KMS-11 (cell line): ENCODE measurements around the gene ARMH3.

Experiments
- H2AFZ ChIP-seq: fragments of 200-600 bp; sonication (generic); 2 replicates; pipeline ENCODE4 v1.6.1; 2016; ENCODE audit warnings: antibody characterized with exemption, mixed run types, low read depth
- H3K27ac ChIP-seq: fragments of 200-600 bp; sonication (generic); 2 replicates; pipeline ENCODE4 v1.6.1; 2016; ENCODE audit warnings: mild to moderate bottlenecking, mixed run types
- H3K27me3 ChIP-seq: fragments of 200-600 bp; sonication (generic); 2 replicates; pipeline ENCODE4 v1.6.1; 2017; ENCODE audit warnings: mild to moderate bottlenecking, low read depth, mixed run types, moderate library complexity; ENCODE audit not compliant: insufficient read depth
- H3K36me3 ChIP-seq: fragments of 200-600 bp; sonication (generic); 2 replicates; pipeline ENCODE4 v1.6.1; 2017; ENCODE audit warnings: mild to moderate bottlenecking, mixed run types; ENCODE audit not compliant: insufficient read depth
- H3K4me1 ChIP-seq: fragments of 200-600 bp; sonication (generic); 2 replicates; pipeline ENCODE4 v1.6.1; 2016; ENCODE audit warnings: mild to moderate bottlenecking, low read depth, mixed run types; ENCODE audit not compliant: poor library complexity, severe bottlenecking
- H3K4me2 ChIP-seq: fragments of 200-600 bp; sonication (generic); 2 replicates; pipeline ENCODE4 v1.7.0; 2016; ENCODE audit warnings: mild to moderate bottlenecking, mixed run types
- H3K4me3 ChIP-seq: fragments of 200-600 bp; sonication (generic); IDR thresholded peaks from 2 replicates; pipeline ENCODE4 v1.6.1; 2017; ENCODE audit warnings: low read depth, low read length, mixed read lengths; ENCODE audit not compliant: insufficient read depth
- H3K79me2 ChIP-seq: fragments of 200-600 bp; sonication (generic); 2 replicates; pipeline ENCODE4 v1.6.1; 2016; ENCODE audit warnings: low read depth, mixed run types; ENCODE audit not compliant: insufficient read depth
- H3K9ac ChIP-seq: fragments of 200-600 bp; sonication (generic); 2 replicates; pipeline ENCODE4 v1.6.1; 2016; ENCODE audit warnings: mild to moderate bottlenecking, mixed run types
- H4K20me1 ChIP-seq: fragments of 200-600 bp; sonication (generic); 2 replicates; pipeline ENCODE4 v1.6.1; 2016; ENCODE audit warnings: mild to moderate bottlenecking, mixed run types; ENCODE audit not compliant: insufficient read depth
- CTCF ChIP-seq: fragments of 200-600 bp; sonication (generic); conservative IDR thresholded peaks from 2 replicates; pipeline ENCODE4 v1.6.1; 2017; ENCODE audit warnings: low read depth, mild to moderate bottlenecking, antibody characterized with exemption, low read length, moderate library complexity, mixed read lengths

The ARMH3 gene

GRCh38 chr10:101848894-101849351 lies 207.1 kb downstream of the ARMH3 start:
- no peaks in the 10 kb centered on the region for H4K20me1 ChIP-seq
- H2AFZ ChIP-seq = no peak overlapping the region
- no peaks in the 10 kb centered on the region for H3K36me3 ChIP-seq
- no peak for TF ChIP-seq CTCF
- no peaks in the 10 kb centered on the region for H3K79me2 ChIP-seq
- H3K9ac ChIP-seq = no peak overlapping the region
- H3K4me2 ChIP-seq = no peak overlapping the region
- H3K27me3 ChIP-seq = no peaks in the 10 kb centered on the region
- no peak overlapping the region for H3K4me3 ChIP-seq
- H3K4me1 ChIP-seq = no peaks in the 10 kb centered on the region
- no peak overlapping the region for H3K27ac ChIP-seq

GRCh38 chr10:101848408-101848807 lies 207.6 kb downstream of the ARMH3 start:
- H3K79me2 ChIP-seq = no peaks in the 10 kb centered on the region
- no peaks in the 10 kb centered on the region for H3K36me3 ChIP-seq
- H3K4me2 ChIP-seq = no peak overlapping the region
- H3K4me1 ChIP-seq = no peaks in the 10 kb centered on the region
- no peaks in the 10 kb centered on the region for H3K27me3 ChIP-seq
- no peak overlapping the region for H3K27ac ChIP-seq
- H4K20me1 ChIP-seq = no peaks in the 10 kb centered on the region
- H3K4me3 ChIP-seq = no peak overlapping the region
- no peak for TF ChIP-seq CTCF
- H3K9ac ChIP-seq = no peak overlapping the region
- H2AFZ ChIP-seq = no peak overlapping the region

- Histone ChIP-seq H3K4me3 (no peak overlapping the region), H3K27ac (no peak overlapping the region), H3K4me2 (no peak overlapping the region), H3K36me3 (no peaks in the 10 kb centered on the region), H2AFZ (no peak overlapping the region), H3K9ac (no peak overlapping the region), H3K27me3 (no peaks in the 10 kb centered on the region), H3K4me1 (peaks cover 2% of the 10 kb centered on the region), H4K20me1 (no peaks in the 10 kb centered on the region), H3K79me2 (no peaks in the 10 kb centered on the region)
- no peak for TF ChIP-seq CTCF
These were observed 210.1 kb downstream of the ARMH3 start for GRCh38 chr10:101845893-101846292.

- no peak within 1 kb of the TSS for H3K4me2 ChIP-seq
- no peak within 1 kb of the TSS for H2AFZ ChIP-seq
- no peak within 1 kb of the TSS for H3K27ac ChIP-seq
- H3K4me3 ChIP-seq = no peak within 1 kb of the TSS
- H3K4me1 ChIP-seq = peaks cover 3% of the 10 kb centered on the region
- no peaks in the 10 kb centered on the region for H3K27me3 ChIP-seq
- no peaks in the 10 kb centered on the region for H4K20me1 ChIP-seq
- no peaks in the 10 kb centered on the region for H3K36me3 ChIP-seq
- no peaks in the 10 kb centered on the region for H3K79me2 ChIP-seq
- TF ChIP-seq CTCF = no peak
- H3K9ac ChIP-seq = no peak within 1 kb of the TSS
These were observed 212.6 kb downstream of the ARMH3 start, which contains the start of gene KCNIP2 for GRCh38 chr10:101843032-101844021. Gene KCNIP2, minus strand, starts transcription at chr10:101843800. Its CDS starts 232 bp downstream, at chr10:101843568.
